ENCODE measurements around the gene TNS3. TPM values are rescaled to one million over a fixed set of nuclear protein-coding genes. Genes with fewer than 3 reads are reported as not detected.

The TNS3 gene
- polyA plus RNA-seq, 3 donors = 5.2 to 30.3 (median 7.9) TPM

DNA sequence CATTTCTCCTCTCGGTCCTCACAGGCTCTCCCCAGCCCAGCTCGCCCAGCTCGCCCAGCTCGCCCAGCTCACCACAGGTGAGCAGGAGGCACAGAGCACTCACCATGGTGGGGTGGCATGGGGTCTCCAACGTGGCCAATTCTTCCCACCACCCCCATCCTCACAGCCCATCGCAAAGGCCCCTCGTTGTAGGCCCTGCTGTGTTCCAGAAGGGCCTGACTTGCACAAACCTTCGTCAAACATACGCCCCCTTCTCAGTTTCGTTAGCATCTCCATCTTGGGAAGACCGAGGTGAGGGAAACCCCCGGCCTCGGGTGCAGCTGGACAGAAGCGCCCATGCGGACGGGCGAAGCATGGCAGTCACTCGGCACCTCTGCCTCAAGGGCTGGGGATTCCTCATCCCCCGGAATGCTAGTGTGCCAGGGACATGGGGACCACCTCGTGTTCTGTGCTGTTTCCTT is 304.6 kb downstream of the TNS3 start:
- H3K4me1 Mint-ChIP-seq = no peaks in the 10 kb centered on the region
- H3K27ac Mint-ChIP-seq = peak overlapping the region in 1 of 7 donors; percentile 14
- peaks cover 60 to 83% of the 10 kb centered on the region in 2 donors for H3K36me3 ChIP-seq (replicated peaks in 1 of 2; ENCODE audit: control insufficient read depth in 1 of 2, insufficient read depth in 2 of 2, low read length in 2 of 2)
- H3K4me3 Mint-ChIP-seq = no peak overlapping the region
- H3K27ac ChIP-seq (ENCODE audit: low read depth in 1 of 2, low read length in 2 of 2) = no peak overlapping the region
- TF ChIP-seq, protein P1, sequence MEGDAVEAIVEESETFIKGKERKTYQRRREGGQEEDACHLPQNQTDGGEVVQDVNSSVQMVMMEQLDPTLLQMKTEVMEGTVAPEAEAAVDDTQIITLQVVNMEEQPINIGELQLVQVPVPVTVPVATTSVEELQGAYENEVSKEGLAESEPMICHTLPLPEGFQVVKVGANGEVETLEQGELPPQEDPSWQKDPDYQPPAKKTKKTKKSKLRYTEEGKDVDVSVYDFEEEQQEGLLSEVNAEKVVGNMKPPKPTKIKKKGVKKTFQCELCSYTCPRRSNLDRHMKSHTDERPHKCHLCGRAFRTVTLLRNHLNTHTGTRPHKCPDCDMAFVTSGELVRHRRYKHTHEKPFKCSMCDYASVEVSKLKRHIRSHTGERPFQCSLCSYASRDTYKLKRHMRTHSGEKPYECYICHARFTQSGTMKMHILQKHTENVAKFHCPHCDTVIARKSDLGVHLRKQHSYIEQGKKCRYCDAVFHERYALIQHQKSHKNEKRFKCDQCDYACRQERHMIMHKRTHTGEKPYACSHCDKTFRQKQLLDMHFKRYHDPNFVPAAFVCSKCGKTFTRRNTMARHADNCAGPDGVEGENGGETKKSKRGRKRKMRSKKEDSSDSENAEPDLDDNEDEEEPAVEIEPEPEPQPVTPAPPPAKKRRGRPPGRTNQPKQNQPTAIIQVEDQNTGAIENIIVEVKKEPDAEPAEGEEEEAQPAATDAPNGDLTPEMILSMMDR (IDR thresholded peaks at IDR 0.05) = no peak
- H3K4me2 ChIP-seq (replicated peaks; ENCODE audit: extremely low read depth, low read length, poor library complexity, severe bottlenecking) = no peak overlapping the region
- no peak overlapping the region for H3K4me3 ChIP-seq (replicated peaks in 1 of 3; ENCODE audit: low read depth in 2 of 3, low read length in 3 of 3)
- no peaks in the 10 kb centered on the region for H3K79me2 ChIP-seq (ENCODE audit: insufficient read depth, low read length)
- peaks cover 66 to 75% of the 10 kb centered on the region in 2 donors for H3K36me3 Mint-ChIP-seq
- H3K27me3 ChIP-seq (ENCODE audit: control insufficient read depth in 2 of 2, insufficient read depth in 2 of 2, low read length in 2 of 2) = no peaks in the 10 kb centered on the region
- H4K20me1 ChIP-seq (ENCODE audit: insufficient read depth, low read length) = no peaks in the 10 kb centered on the region
- H3K4me1 ChIP-seq (ENCODE audit: control insufficient read depth in 1 of 2, insufficient read depth in 2 of 2, low read length in 2 of 2) = no peaks in the 10 kb centered on the region
- intact Hi-C loops (cut with micrococcal nuclease) = no loop called here
- WGBS (ENCODE audit: insufficient coverage) = 95% methylated on average over 15 of the region's 20 CpGs
- H3K9ac ChIP-seq (ENCODE audit: insufficient read depth, low read length, poor library complexity, severe bottlenecking) = no peak overlapping the region
- peaks cover 0 to 2% (median 0%) of the 10 kb centered on the region in 7 donors for H3K9me3 Mint-ChIP-seq
- H3K27me3 Mint-ChIP-seq (ENCODE audit: low read depth in 3 of 3) = peaks cover 0 to 3% (median 0%) of the 10 kb centered on the region in 3 donors
- no peak for DNase-seq
- no peak overlapping the region for H2AFZ ChIP-seq (ENCODE audit: insufficient read depth, low read depth, low read length, poor library complexity, severe bottlenecking)
- H3K9me3 ChIP-seq (replicated peaks in 1 of 2; ENCODE audit: control insufficient read depth in 1 of 2, insufficient read depth in 1 of 2, low read length in 2 of 2) = no peaks in the 10 kb centered on the region

DNA sequence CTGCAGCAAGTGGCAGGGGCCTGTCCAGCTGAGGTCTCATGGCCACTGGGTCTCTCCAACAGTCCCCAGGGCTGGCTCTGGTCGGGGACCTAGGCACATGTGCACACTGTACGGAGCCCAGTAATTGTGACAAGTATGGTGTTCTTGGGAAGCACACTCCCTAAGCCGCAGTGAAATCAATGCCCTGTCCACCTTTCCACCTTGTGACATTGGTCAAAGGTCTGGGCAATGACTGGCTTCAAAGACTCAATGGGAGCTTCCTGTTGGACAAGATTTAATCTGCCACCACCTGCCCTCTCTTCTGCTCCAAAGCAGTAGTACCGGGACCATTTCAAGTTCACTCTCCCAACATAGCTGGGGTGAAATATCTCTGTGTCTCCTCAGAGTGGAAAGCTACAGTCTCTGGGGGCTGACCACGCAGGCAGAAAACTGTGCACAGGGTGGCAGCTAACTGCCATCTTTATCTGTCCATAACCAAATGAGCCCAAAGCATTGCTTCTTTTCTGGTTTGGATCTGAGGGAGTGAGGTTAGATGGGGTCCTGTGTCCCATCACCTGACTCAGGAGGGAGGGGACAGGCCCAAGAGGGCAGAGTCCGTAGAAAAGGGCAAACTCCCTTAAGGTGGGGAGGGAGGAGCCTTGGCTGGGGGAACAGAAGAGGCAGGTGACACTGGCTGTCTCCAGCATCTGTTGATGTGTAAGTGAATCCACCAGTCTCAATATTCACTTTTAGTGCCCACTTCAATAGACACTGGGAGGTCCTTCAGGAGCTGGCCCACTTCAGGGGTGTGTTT is 307.7 kb downstream of the TNS3 start:
- no peaks in the 10 kb centered on the region for H3K9me3 ChIP-seq (replicated peaks in 1 of 2; ENCODE audit: control insufficient read depth in 1 of 2, insufficient read depth in 1 of 2, low read length in 2 of 2)
- H3K9me3 Mint-ChIP-seq = peaks cover 0 to 4% (median 0%) of the 10 kb centered on the region in 7 donors
- H3K4me1 Mint-ChIP-seq = peaks cover 9% of the 10 kb centered on the region
- H3K27me3 Mint-ChIP-seq (ENCODE audit: low read depth in 3 of 3) = peaks cover 0 to 1% (median 0%) of the 10 kb centered on the region in 3 donors
- no peak for DNase-seq
- no peak overlapping the region for H3K4me3 ChIP-seq (replicated peaks in 1 of 3; ENCODE audit: low read depth in 2 of 3, low read length in 3 of 3)
- H3K27ac Mint-ChIP-seq = no peak overlapping the region
- no peaks in the 10 kb centered on the region for H4K20me1 ChIP-seq (ENCODE audit: insufficient read depth, low read length)
- no peaks in the 10 kb centered on the region for H3K27me3 ChIP-seq (ENCODE audit: control insufficient read depth in 2 of 2, insufficient read depth in 2 of 2, low read length in 2 of 2)
- no peak overlapping the region for H2AFZ ChIP-seq (ENCODE audit: insufficient read depth, low read depth, low read length, poor library complexity, severe bottlenecking)
- WGBS (ENCODE audit: insufficient coverage) = 100% methylated on average over 3 of the region's 6 CpGs
- H3K27ac ChIP-seq (ENCODE audit: low read depth in 1 of 2, low read length in 2 of 2) = no peak overlapping the region
- no peak overlapping the region for H3K9ac ChIP-seq (ENCODE audit: insufficient read depth, low read length, poor library complexity, severe bottlenecking)
- H3K4me2 ChIP-seq (replicated peaks; ENCODE audit: extremely low read depth, low read length, poor library complexity, severe bottlenecking) = no peak overlapping the region
- TF ChIP-seq, protein P1 (IDR thresholded peaks at IDR 0.05) = no peak
- no peaks in the 10 kb centered on the region for H3K79me2 ChIP-seq (ENCODE audit: insufficient read depth, low read length)
- peaks cover 32 to 51% of the 10 kb centered on the region in 2 donors for H3K36me3 ChIP-seq (replicated peaks in 1 of 2; ENCODE audit: control insufficient read depth in 1 of 2, insufficient read depth in 2 of 2, low read length in 2 of 2)
- H3K4me3 Mint-ChIP-seq = no peak overlapping the region
- intact Hi-C loops (cut with micrococcal nuclease) = no loop called here
- H3K4me1 ChIP-seq (ENCODE audit: control insufficient read depth in 1 of 2, insufficient read depth in 2 of 2, low read length in 2 of 2) = no peaks in the 10 kb centered on the region
- peaks cover 38 to 43% of the 10 kb centered on the region in 2 donors for H3K36me3 Mint-ChIP-seq

All from CD14-positive monocyte (primary cell).